Large intestine (tissue), 3 donors: ENCODE measurements around the gene TMEM169. TPM values are rescaled to one million over a fixed set of nuclear protein-coding genes. Genes with fewer than 3 reads are reported as not detected.

Experiments used
- DNase-seq, 2 donors: peaks; one replicate each; pipeline versions ENCODE4 v3.0.0 to v3.0.0-alpha.2; 2013
- H3K27ac ChIP-seq: one replicate; pipeline ENCODE4 v1.5.1; 2013; ENCODE audit warnings: low read length
- H3K27me3 ChIP-seq: 2 replicates; pipeline ENCODE4 v1.6.1; 2013; ENCODE audit warnings: low read length; ENCODE audit not compliant: control insufficient read depth, insufficient read depth
- H3K36me3 ChIP-seq: 2 replicates; pipeline ENCODE4 v1.6.1; 2013; ENCODE audit warnings: low read length; ENCODE audit not compliant: control insufficient read depth, insufficient read depth
- H3K4me1 ChIP-seq: one replicate; pipeline ENCODE4 v1.6.1; 2013; ENCODE audit warnings: low read length; ENCODE audit not compliant: control insufficient read depth, insufficient read depth
- H3K4me3 ChIP-seq: one replicate; pipeline ENCODE4 v1.5.1; 2013; ENCODE audit warnings: low read length
- H3K9me3 ChIP-seq: one replicate; pipeline ENCODE4 v1.6.1; 2013; ENCODE audit warnings: mild to moderate bottlenecking, low read depth, low read length, moderate library complexity; ENCODE audit not compliant: control insufficient read depth
- WGBS: methylation state at CpG from one replicate; pipeline ENCODE4 v1.1.5; 2013; ENCODE audit warnings: low lambda C conversion rate; ENCODE audit not compliant: insufficient coverage; 5-methylcytosine and 5-hydroxymethylcytosine counted together
- polyA plus RNA-seq: library from polyadenylated mRNA; unstranded; fragments of 120-200 nt; gene quantifications from one replicate; pipeline ENCODE4 v1.2.1, GENCODE V29; 2013

Gene TMEM169
- polyA plus RNA-seq, 1 donor: 4.1 TPM

GRCh38 chr2:216112926-216113325, 31.2 kb downstream of the TMEM169 start:
- no peaks in the 10 kb centered on the region for H3K27me3 ChIP-seq
- no peak for DNase-seq
- H3K4me3 ChIP-seq: no peak overlapping the region
- no peaks in the 10 kb centered on the region for H3K9me3 ChIP-seq
- no peak overlapping the region for H3K27ac ChIP-seq
- 67% methylated on average over 2 of the region's 4 CpGs for WGBS
- H3K4me1 ChIP-seq: peaks cover 30% of the 10 kb centered on the region
- H3K36me3 ChIP-seq: peaks cover 54% of the 10 kb centered on the region

- Histone ChIP-seq H3K36me3 (peaks cover 60% of the 10 kb centered on the region), H3K27ac (peak overlapping the region; percentile 76), H3K4me1 (peaks cover 25% of the 10 kb centered on the region), H3K27me3 (no peaks in the 10 kb centered on the region), H3K9me3 (no peaks in the 10 kb centered on the region), H3K4me3 (no peak overlapping the region)
- no CpG with 5 or more reads among the region's 3 CpGs for WGBS
- no peak for DNase-seq
Measured at GRCh38 chr2:216113572-216113971, 31.9 kb downstream of the TMEM169 start.

- Histone ChIP-seq H3K4me1 (peaks cover 24% of the 10 kb centered on the region), H3K27ac (peak overlapping the region; percentile 76), H3K9me3 (no peaks in the 10 kb centered on the region), H3K27me3 (no peaks in the 10 kb centered on the region), H3K4me3 (no peak overlapping the region), H3K36me3 (peaks cover 67% of the 10 kb centered on the region)
- no peak for DNase-seq
- WGBS: 20% methylated on average over 2 of the region's 4 CpGs
Measured at GRCh38 chr2:216114382-216114713, 32.6 kb downstream of the TMEM169 start.

- WGBS: 18% methylated on average over 6 of the region's 29 CpGs
Measured at GRCh38 chr2:216114714-216115531, 33.2 kb downstream of the TMEM169 start.

GRCh38 chr2:216116418-216116817, 34.7 kb downstream of the TMEM169 start:
- Histone ChIP-seq H3K36me3 (peaks cover 73% of the 10 kb centered on the region), H3K27ac (no peak overlapping the region)
- no CpG with 5 or more reads among the region's 1 CpG for WGBS

More at GRCh38 chr2:216114714-216115531, 33.2 kb downstream of the TMEM169 start:
- no peaks in the 10 kb centered on the region for H3K27me3 ChIP-seq
- H3K4me1 ChIP-seq: peaks cover 24% of the 10 kb centered on the region
- peaks cover 70% of the 10 kb centered on the region for H3K36me3 ChIP-seq
- no peaks in the 10 kb centered on the region for H3K9me3 ChIP-seq
- peak overlapping the region; percentile 76 for H3K27ac ChIP-seq
- DNase-seq: peak; percentile 99
- peak overlapping the region; percentile 49 for H3K4me3 ChIP-seq

GRCh38 chr2:216117561-216118340, 36.0 kb downstream of the TMEM169 start:
- DNase-seq: no peak
- peaks cover 74% of the 10 kb centered on the region for H3K36me3 ChIP-seq
- no peaks in the 10 kb centered on the region for H3K9me3 ChIP-seq
- H3K27ac ChIP-seq: no peak overlapping the region
- WGBS: 93% methylated on average over 2 of the region's 4 CpGs
- H3K27me3 ChIP-seq: no peaks in the 10 kb centered on the region
- peaks cover 19% of the 10 kb centered on the region for H3K4me1 ChIP-seq
- no peak overlapping the region for H3K4me3 ChIP-seq

More at GRCh38 chr2:216116418-216116817, 34.7 kb downstream of the TMEM169 start:
- no peak for DNase-seq
- Histone ChIP-seq H3K4me1 (peaks cover 19% of the 10 kb centered on the region), H3K27me3 (no peaks in the 10 kb centered on the region), H3K9me3 (no peaks in the 10 kb centered on the region), H3K4me3 (no peak overlapping the region)

- H3K9me3 ChIP-seq: no peaks in the 10 kb centered on the region
- H3K4me1 ChIP-seq: peaks cover 13% of the 10 kb centered on the region
- peaks cover 74% of the 10 kb centered on the region for H3K36me3 ChIP-seq
- H3K27me3 ChIP-seq: no peaks in the 10 kb centered on the region
- H3K4me3 ChIP-seq: no peak overlapping the region
- no CpG with 5 or more reads among the region's 1 CpG for WGBS
- no peak for DNase-seq
- no peak overlapping the region for H3K27ac ChIP-seq
Measured at GRCh38 chr2:216118474-216118873, 36.8 kb downstream of the TMEM169 start.

GRCh38 chr2:216119146-216119545, 37.4 kb downstream of the TMEM169 start:
- no peak for DNase-seq
- whole genome bisulfite sequencing: 80% methylated on average over 1 of the region's 2 CpGs
- Histone ChIP-seq H3K4me1 (peaks cover 6% of the 10 kb centered on the region), H3K9me3 (no peaks in the 10 kb centered on the region), H3K4me3 (no peak overlapping the region), H3K27me3 (no peaks in the 10 kb centered on the region), H3K36me3 (peaks cover 71% of the 10 kb centered on the region), H3K27ac (no peak overlapping the region)

GRCh38 chr2:216119986-216120385, 38.3 kb downstream of the TMEM169 start:
- no peak overlapping the region for H3K27ac ChIP-seq
- no CpG with 5 or more reads among the region's 3 CpGs for WGBS
- no peaks in the 10 kb centered on the region for H3K9me3 ChIP-seq
- H3K27me3 ChIP-seq: no peaks in the 10 kb centered on the region
- no peak overlapping the region for H3K4me3 ChIP-seq
- peaks cover 75% of the 10 kb centered on the region for H3K36me3 ChIP-seq
- H3K4me1 ChIP-seq: peaks cover 3% of the 10 kb centered on the region
- DNase-seq: no peak

GRCh38 chr2:216121255-216121654, 39.5 kb downstream of the TMEM169 start:
- Histone ChIP-seq H3K36me3 (peaks cover 88% of the 10 kb centered on the region), H3K4me3 (no peak overlapping the region), H3K4me1 (no peaks in the 10 kb centered on the region), H3K27me3 (no peaks in the 10 kb centered on the region), H3K27ac (no peak overlapping the region), H3K9me3 (no peaks in the 10 kb centered on the region)
- WGBS: 100% methylated on average over 1 of the region's 3 CpGs
- DNase-seq: no peak
